Loucy (cell line): ENCODE results near the gene CTDSPL.

ENCODE experiments used
- H2AFZ ChIP-seq: fragments of 200-600 bp; sonication (generic); 2 replicates; pipeline ENCODE4 v1.6.0; 2016; ENCODE audit warnings: antibody characterized with exemption, mild to moderate bottlenecking, low read length, moderate library complexity
- H3F3A ChIP-seq: fragments of 200-600 bp; 2 replicates; pipeline ENCODE4 v1.6.0; 2016; ENCODE audit warnings: antibody characterized with exemption, low read depth, mild to moderate bottlenecking
- H3K27me3 ChIP-seq: fragments of 200-600 bp; sonication (generic); 2 replicates; pipeline ENCODE4 v1.6.1; 2014; ENCODE audit warnings: low read length, mild to moderate bottlenecking; ENCODE audit not compliant: insufficient read depth, poor library complexity, severe bottlenecking
- H3K36me3 ChIP-seq: fragments of 200-600 bp; sonication (generic); 2 replicates; pipeline ENCODE4 v1.6.1; 2016; ENCODE audit warnings: low read length; ENCODE audit not compliant: insufficient read depth
- H3K4me1 ChIP-seq: fragments of 200-600 bp; sonication (generic); 2 replicates; pipeline ENCODE4 v1.5.1; 2014; ENCODE audit warnings: low read length, mild to moderate bottlenecking; ENCODE audit not compliant: insufficient read depth, poor library complexity, severe bottlenecking
- H3K4me2 ChIP-seq: fragments of 200-600 bp; sonication (generic); 2 replicates; pipeline ENCODE4 v1.6.0; 2014; ENCODE audit warnings: antibody characterized with exemption, low read length, low read depth, mild to moderate bottlenecking; ENCODE audit not compliant: poor library complexity, severe bottlenecking
- H3K4me3 ChIP-seq: fragments of 200-600 bp; sonication (generic); 2 replicates; pipeline ENCODE4 v1.5.1; 2014; ENCODE audit warnings: low read length, mild to moderate bottlenecking, mixed read lengths; ENCODE audit not compliant: poor library complexity, severe bottlenecking
- H3K79me2 ChIP-seq: fragments of 200-600 bp; sonication (generic); 2 replicates; pipeline ENCODE4 v1.6.1; 2014; ENCODE audit warnings: low read length; ENCODE audit not compliant: insufficient read depth
- H3K9ac ChIP-seq: fragments of 200-600 bp; sonication (generic); 2 replicates; pipeline ENCODE4 v1.6.0; 2014; ENCODE audit warnings: mild to moderate bottlenecking, low read depth, low read length, moderate library complexity; ENCODE audit not compliant: poor library complexity, severe bottlenecking
- H3K9me2 ChIP-seq: fragments of 200-600 bp; sonication (generic); replicated peaks from 2 replicates; pipeline ENCODE4 v1.6.1; 2016; ENCODE audit warnings: low read depth, low read length, mixed read lengths
- H3K9me3 ChIP-seq: fragments of 200-600 bp; sonication (generic); 2 replicates; pipeline ENCODE4 v1.6.1; 2014; ENCODE audit warnings: mild to moderate bottlenecking, antibody characterized with exemption, low read length, low read depth; ENCODE audit not compliant: insufficient read depth
- H4K20me1 ChIP-seq: fragments of 200-600 bp; sonication (generic); 2 replicates; pipeline ENCODE4 v1.6.0; 2014; ENCODE audit warnings: antibody characterized with exemption, low read length, mild to moderate bottlenecking; ENCODE audit not compliant: insufficient read depth, poor library complexity, severe bottlenecking
- EZH2phosphoT487 ChIP-seq: fragments of 200-600 bp; IDR thresholded peaks from 2 replicates; pipeline ENCODE4 v1.6.1; 2018; ENCODE audit warnings: antibody characterized with exemption, mild to moderate bottlenecking, moderate library complexity, borderline replicate concordance
- TF ChIP-seq, protein P1 (sequence below): fragments of 200-600 bp; sonication (generic); conservative IDR thresholded peaks from 2 replicates; pipeline ENCODE4 v1.5.1; 2014; ENCODE audit warnings: mild to moderate bottlenecking, antibody characterized with exemption, low read length

Gene CTDSPL

DNA sequence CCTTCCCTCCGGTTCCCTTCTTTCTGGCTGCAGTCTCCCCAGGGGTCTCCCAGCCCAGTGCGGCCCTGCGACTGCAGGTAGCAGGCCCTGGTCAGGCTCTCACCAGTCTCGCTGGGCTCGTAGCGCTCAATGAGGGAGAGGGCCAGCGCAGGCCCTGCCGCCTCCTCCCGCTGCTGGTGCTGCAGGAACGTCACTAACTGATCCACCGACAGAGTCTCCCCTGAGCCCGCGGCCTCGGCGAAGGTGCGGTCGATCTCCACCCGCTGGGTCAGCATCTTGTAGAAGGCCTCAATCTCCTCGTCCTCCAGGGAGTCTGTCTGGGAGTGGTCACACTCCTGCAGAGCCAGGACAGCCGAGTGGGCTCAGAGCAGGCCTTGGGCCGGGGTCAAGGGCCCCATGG lies 149.4 kb downstream of the CTDSPL start:
- H3K9me2 ChIP-seq: no peaks in the 10 kb centered on the region
- H3F3A ChIP-seq: no peaks in the 10 kb centered on the region
- H3K4me1 ChIP-seq: no peaks in the 10 kb centered on the region
- TF ChIP-seq, protein P1, sequence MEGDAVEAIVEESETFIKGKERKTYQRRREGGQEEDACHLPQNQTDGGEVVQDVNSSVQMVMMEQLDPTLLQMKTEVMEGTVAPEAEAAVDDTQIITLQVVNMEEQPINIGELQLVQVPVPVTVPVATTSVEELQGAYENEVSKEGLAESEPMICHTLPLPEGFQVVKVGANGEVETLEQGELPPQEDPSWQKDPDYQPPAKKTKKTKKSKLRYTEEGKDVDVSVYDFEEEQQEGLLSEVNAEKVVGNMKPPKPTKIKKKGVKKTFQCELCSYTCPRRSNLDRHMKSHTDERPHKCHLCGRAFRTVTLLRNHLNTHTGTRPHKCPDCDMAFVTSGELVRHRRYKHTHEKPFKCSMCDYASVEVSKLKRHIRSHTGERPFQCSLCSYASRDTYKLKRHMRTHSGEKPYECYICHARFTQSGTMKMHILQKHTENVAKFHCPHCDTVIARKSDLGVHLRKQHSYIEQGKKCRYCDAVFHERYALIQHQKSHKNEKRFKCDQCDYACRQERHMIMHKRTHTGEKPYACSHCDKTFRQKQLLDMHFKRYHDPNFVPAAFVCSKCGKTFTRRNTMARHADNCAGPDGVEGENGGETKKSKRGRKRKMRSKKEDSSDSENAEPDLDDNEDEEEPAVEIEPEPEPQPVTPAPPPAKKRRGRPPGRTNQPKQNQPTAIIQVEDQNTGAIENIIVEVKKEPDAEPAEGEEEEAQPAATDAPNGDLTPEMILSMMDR: no peak
- TF ChIP-seq EZH2phosphoT487: no peak
- peaks cover 7% of the 10 kb centered on the region; the same call in 1 of the 2 replicates for H3K36me3 ChIP-seq
- H3K9me3 ChIP-seq: no peaks in the 10 kb centered on the region
- no peak overlapping the region for H3K4me2 ChIP-seq
- H3K27me3 ChIP-seq: no peaks in the 10 kb centered on the region
- H3K9ac ChIP-seq: no peak overlapping the region
- no peak overlapping the region for H3K4me3 ChIP-seq
- no peaks in the 10 kb centered on the region for H3K79me2 ChIP-seq
- no peaks in the 10 kb centered on the region for H4K20me1 ChIP-seq
- H2AFZ ChIP-seq: no peak overlapping the region

DNA sequence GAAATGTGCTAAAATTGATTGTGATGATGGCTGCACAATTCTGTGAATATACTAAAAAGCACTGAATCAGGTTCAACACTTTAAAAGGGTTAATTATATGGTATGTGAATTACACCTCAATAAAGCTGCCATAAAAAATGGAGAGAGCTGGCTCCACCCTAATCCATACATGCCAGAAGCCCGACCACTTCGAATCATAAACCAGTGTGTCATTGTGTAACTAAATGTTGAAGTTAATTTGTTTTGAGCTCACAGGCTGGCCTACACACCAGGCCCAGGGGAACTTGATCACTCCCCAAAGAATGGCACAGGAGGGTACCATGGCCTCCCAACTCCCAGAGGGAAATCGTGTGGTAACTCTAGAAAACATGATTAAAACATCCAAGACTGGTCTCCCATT lies 153.8 kb downstream of the CTDSPL start:
- Histone ChIP-seq H3K4me2 (no peak overlapping the region), H4K20me1 (no peaks in the 10 kb centered on the region), H3K36me3 (no peaks in the 10 kb centered on the region), H3K4me1 (no peaks in the 10 kb centered on the region), H3K9ac (no peak overlapping the region), H3F3A (no peaks in the 10 kb centered on the region), H3K4me3 (no peak overlapping the region), H3K79me2 (no peaks in the 10 kb centered on the region), H3K27me3 (no peaks in the 10 kb centered on the region), H3K9me2 (no peaks in the 10 kb centered on the region), H2AFZ (no peak overlapping the region), H3K9me3 (no peaks in the 10 kb centered on the region)
- no peak for TF ChIP-seq EZH2phosphoT487
- TF ChIP-seq, protein P1: no peak

DNA sequence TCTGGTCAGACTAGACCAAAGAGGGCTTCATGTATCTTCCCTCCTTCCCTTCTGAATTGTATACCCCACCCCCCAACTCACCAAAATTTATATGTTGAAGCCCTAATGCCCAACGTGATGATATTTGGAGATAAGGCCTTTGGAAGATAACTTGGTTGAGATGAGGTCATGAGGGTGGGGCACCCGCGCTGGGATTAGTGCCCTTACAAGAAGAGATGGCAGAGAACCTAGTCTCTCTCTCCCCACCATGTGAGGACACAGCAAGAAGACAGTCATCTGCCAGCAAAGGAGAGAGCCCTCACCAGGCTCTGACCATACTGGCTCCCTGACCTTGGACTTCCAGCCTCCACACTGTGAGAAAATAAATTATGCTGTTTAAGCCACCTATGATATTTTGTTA lies 154.3 kb downstream of the CTDSPL start:
- H3K36me3 ChIP-seq: no peaks in the 10 kb centered on the region
- no peaks in the 10 kb centered on the region for H4K20me1 ChIP-seq
- no peak overlapping the region for H3K4me3 ChIP-seq
- no peak overlapping the region for H2AFZ ChIP-seq
- TF ChIP-seq, protein P1: no peak
- no peak for TF ChIP-seq EZH2phosphoT487
- H3K9me2 ChIP-seq: no peaks in the 10 kb centered on the region
- no peak overlapping the region for H3K4me2 ChIP-seq
- H3K27me3 ChIP-seq: no peaks in the 10 kb centered on the region
- no peak overlapping the region for H3K9ac ChIP-seq
- no peaks in the 10 kb centered on the region for H3K79me2 ChIP-seq
- H3K4me1 ChIP-seq: no peaks in the 10 kb centered on the region
- no peaks in the 10 kb centered on the region for H3K9me3 ChIP-seq
- H3F3A ChIP-seq: no peaks in the 10 kb centered on the region
